SKM-1 (cell line): Measurements from ENCODE around the gene PPP1R16B.

Source experiments
- DNase-seq: peaks from one replicate; lab custom pipeline; 2025; ENCODE audit not compliant: unreplicated experiment; lab: John Stamatoyannopoulos, UW

The PPP1R16B gene

GRCh38 chr20:38894091-38894847, 88.8 kb downstream of the PPP1R16B start:
- no peak for DNase-seq

- no peak for DNase-seq
Observed at GRCh38 chr20:38895098-38895949, 89.8 kb downstream of the PPP1R16B start.

DNA sequence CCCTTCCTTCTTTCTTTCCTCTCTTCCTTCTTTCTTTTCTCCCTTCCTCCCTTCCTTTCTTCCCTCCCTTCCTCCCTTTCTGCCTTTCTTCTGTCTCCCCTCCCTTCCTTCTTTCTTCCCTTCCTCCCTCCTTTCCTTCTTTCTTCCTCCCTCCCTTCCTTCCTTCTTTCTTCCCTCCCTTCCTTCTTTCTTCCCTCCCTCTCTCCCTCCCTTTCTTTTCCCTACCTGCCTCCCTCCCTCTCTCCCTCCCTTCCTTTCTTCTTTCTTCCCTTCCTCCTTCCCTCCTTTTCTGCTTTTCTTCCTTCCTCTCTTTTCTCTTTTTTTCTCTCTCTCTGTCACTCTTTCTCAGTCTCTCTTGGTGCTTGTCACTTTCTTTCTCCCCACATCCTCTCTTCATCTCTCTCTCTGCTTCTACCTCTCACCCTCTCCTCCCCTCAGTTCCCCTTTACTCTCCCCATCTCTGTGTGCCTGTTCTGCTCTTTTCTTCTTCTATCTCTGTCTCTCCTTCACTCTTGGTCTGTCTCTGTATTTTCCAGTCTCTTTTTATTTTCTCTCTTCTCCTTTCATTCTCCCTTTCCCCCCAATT, 90.6 kb downstream of the PPP1R16B start:
- no peak for DNase-seq

DNA sequence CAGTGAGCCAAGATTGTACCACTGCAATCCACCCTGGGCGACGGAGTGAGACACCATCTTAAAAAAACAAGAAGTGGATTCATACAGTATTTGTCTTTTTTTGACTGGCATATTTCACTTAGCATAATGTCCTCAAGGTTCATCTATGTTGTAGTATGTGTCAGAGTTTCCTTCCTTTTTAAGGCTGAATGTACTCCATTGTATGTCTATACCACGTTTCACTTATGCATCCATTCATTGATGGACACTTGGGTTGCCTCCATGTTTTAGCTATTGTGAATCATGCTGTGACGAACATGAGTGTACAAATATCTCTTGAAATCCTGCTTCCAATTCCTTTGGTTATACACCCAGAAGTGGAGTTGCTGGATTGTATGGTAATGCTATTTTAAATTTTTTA, 91.8 kb downstream of the PPP1R16B start:
- DNase-seq, result no peak

GRCh38 chr20:38900606-38901005, 95.1 kb downstream of the PPP1R16B start:
- DNase-seq, result no peak

DNA sequence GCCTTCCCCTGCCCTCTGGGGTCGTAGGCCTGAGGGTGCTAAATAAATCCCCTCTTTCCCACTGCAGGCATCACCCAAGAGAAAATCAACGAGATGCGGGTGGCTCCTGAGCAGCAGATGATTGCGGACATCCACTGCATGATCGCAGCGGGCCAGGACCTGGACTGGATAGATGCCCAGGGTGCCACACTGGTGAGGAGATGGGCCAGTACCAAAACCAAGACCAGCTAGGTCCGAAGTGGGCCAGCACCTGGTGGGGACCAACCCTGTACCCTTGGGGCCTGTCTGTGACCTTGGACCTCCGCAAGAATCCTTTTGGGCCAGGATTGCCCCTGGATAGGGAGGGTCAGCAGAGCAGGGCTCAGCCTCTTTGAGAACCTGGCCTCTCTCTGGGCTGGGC, 97.1 kb downstream of the PPP1R16B start:
- no peak for DNase-seq

DNA sequence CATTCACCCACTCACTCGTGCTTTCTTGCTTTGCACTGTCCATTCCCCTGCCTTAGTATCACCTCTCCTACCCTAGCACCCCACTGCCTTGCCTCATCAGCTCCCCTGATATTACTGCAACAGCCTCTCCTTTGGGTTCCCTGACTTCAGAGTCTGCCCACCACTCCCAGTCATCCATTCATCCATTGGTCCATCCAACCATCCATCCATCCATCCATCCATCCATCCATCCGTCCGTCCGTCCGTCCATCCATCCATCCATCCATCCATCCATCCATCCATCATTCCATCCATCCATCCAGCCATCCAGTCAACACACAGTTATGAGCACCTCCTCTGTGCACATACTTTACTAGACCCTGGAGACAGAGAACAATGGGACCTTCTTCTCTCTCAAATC, 97.8 kb downstream of the PPP1R16B start:
- no peak for DNase-seq

DNA sequence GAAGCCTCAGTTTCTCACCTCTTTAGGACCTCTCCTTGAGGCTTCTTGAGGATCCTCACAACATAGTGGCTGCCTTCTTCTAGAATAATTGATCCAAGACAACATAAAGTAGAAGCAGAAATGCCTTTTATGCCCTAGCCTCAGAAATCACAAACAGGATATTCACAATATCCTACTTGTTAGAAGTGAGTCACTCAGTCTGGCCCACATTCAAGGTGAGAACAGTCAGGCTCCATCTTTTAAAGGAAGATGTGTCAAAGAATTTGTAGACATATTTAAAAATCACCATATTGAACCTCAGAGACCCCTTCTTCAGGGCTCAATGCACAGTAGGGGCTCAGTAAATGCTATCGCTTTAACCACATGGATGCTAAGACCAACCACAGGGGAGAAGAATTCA, 99.9 kb downstream of the PPP1R16B start:
- no peak for DNase-seq

GRCh38 chr20:38907918-38908677, 102.6 kb downstream of the PPP1R16B start:
- no peak for DNase-seq

GRCh38 chr20:38915355-38915754, 109.9 kb downstream of the PPP1R16B start:
- no peak for DNase-seq

DNA sequence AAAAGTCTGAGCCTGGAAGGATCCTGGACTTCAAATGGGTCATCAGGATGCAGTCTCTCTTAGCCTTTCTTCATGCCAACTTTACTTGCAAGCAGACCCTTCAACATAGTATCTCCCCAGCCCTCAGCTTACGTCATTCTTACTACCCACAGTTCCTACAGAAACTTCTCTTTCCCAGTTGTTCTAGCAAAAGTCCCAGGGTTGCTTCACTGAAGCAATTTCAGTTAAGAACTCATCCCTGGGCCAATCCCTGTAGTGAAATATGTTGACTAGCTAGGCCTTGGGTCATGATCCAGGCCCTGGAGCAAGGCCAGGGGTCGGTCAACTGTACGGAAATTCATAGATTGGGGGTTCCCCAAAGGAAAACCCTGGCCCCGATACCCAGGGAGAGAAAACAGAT, 112.2 kb downstream of the PPP1R16B start:
- no peak for DNase-seq

DNA sequence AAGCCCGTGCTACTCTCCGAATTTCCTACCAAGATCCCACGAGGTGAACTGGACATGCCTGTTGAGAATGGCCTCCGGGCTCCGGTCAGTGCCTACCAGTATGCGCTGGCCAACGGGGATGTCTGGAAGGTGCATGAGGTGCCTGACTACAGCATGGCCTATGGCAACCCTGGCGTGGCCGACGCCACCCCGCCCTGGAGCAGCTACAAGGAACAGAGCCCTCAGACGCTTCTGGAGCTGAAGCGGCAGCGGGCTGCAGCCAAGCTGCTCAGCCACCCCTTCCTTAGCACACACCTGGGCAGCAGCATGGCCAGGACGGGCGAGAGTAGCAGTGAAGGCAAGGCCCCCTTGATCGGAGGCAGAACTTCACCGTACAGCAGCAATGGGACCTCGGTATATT, 112.7 kb downstream of the PPP1R16B start:
- no peak for DNase-seq

GRCh38 chr20:38919683-38920082, 114.2 kb downstream of the PPP1R16B start:
- DNase-seq, result no peak

DNA sequence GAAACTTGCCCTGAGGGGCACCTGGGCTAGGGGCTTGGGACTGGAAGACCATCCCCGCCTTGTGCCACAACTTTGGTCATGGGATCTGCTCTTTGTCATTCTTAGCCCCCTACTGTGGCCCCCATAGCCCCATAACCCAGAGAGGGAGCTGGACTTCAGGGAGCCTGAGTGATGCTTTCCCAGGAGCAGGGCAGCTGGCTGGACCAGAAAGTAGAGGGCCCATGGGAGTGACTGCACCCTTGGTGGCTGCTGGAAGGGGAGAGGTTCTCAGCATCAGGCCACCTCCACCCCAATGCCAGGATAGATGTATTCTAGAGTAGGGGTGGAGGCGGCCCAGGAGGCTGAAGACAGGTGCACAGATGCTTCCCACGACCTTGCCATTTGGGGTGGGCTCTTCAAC, 114.9 kb downstream of the PPP1R16B start:
- no peak for DNase-seq

GRCh38 chr20:38920851-38921250, 115.4 kb downstream of the PPP1R16B start:
- no peak for DNase-seq

- DNase-seq, result no peak
Observed at GRCh38 chr20:38924718-38925117, 119.2 kb downstream of the PPP1R16B start.

DNA sequence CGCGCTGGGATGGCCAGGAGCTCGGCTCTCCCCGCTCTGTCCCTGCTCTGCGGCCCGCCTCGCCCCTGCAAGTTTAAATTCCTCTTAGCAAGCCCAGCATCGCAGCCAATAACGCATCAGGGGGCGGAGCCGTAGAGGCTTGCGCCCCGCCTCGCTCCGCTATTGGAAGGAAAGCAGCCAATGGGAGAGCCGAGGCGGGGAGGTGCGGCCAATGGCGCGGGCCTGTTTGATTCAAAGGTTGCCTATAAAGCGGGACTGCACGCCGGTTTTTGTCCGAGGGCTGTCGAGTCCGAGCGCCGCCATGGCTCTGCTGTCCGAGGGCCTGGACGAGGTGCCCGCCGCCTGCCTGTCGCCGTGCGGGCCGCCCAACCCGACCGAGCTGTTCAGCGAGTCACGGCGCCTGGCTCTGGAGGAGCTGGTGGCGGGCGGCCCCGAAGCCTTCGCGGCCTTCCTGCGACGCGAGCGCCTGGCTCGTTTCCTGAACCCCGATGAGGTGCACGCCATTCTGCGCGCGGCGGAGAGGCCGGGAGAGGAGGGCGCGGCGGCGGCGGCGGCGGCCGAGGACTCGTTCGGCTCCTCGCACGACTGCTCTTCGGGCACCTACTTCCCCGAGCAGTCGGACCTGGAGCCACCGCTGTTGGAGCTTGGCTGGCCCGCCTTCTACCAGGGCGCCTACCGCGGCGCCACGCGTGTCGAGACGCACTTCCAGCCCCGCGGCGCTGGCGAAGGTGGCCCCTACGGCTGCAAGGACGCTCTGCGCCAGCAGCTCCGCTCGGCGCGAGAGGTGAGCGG, 120.8 kb downstream of the PPP1R16B start, which contains the start of gene FAM83D:
Gene FAM83D (plus strand): TSS at position 276 of the 792 bp plus-strand sequence. CDS start 26 bp downstream, at position 302.
- peak; percentile 93 for DNase-seq

DNA sequence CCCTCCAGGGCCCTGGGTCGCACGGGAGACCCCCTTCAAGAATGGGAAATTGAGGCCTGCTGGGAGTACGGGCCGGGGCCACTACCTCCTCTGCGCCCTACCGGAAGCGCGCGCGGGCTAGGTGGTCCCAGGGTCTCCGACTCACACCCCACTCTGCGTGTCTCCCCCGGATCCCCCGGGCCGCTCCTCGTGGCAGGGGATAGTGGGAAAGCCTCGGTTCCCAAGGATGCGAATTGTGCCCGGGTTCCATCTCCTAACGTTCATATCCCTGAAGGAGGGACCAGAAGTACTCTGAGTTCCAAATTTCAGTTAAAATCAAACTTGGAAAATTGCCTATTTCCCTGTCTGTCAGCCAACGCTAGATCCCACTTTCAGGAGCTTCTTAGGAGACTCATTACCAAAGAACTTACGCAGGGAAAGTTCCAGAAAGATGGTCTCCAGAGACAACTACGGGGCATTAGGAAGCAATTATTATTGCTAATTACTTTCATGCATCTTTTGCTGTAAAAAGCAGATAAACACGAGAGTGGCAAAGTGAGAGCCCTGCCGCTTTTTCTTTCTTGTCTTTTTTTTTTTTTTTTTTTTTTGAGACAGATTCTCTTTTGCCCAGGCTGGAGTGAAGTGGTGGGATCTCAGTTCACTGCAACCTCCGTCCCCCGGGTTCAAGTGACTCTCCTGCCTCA, 121.6 kb downstream of the PPP1R16B start:
- no peak for DNase-seq

DNA sequence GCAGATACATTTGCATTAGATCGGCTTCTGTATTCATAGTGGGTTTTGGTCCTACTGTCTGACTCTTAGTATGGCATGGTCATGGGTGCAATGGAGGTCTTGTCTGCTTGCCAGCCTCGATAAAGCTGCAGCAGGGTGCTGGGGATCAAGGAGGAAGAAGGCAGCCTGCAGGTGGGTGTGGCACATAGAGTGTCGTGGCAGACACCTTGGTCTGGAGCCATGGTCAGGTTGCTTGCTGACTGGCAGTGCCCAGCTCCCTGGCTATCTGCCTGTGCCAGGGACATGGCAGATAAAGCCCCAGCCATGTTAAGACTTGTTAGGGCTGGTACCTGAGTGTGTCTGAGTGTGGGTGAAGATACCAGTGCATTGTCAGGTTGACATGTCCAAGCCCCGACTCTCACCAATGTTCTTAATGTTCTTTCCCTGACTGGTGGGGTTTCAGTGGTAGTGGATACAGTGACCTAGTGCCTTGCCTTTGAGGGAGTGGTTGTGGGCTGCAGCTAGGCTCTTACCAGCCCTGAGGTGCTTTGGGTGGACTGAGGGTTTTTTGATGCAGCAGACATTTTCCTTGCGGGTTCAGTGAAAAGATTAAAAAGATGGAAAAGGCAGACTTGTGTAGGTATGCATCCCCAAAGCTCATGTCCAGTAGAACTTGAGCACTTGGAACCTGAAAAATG, 122.5 kb downstream of the PPP1R16B start:
- DNase-seq, result no peak
